Measurements from ENCODE around the gene LAMC2.

DNA sequence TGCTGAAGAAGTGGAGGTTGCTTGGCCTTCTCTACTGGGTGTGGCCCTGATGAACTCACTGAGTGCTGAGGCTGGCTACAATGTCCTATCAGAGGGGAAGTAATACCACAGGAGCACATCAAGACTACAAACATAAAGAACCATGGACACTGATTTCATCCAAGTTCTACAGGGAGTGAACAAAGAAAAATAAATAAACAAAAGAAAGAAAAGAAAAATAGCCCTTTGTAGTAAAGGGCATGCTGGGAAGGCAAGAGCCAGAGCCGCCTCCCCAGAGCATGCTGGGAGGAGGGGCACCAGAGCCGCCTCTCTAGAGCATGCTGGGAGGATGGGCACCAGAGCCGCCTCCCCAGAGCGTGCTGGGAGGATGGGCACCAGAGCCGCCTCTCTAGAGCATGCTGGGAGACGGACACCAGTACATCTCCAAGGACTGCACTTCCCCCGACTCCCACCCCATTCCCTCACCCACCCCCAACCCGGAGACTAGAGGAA lies 65.9 kb downstream of the LAMC2 start:
- TF ChIP-seq CSDC2 (CRISPR knock-in tag; IDR thresholded peaks at IDR 0.05) (no peak), ZFP3 (CRISPR knock-in tag; IDR thresholded peaks at IDR 0.05) (no peak), PPARA (CRISPR knock-in tag; IDR thresholded peaks at IDR 0.05; ENCODE audit: borderline replicate concordance) (no peak), RARB (CRISPR knock-in tag; IDR thresholded peaks at IDR 0.05) (no peak), ZNF565 (CRISPR knock-in tag; conservative IDR thresholded peaks at IDR 0.05; ENCODE audit: low read depth) (no peak), ESRRG (CRISPR knock-in tag; IDR thresholded peaks at IDR 0.05) (no peak), TCF4 (CRISPR knock-in tag; IDR thresholded peaks at IDR 0.05; ENCODE audit: borderline replicate concordance) (no peak), ZNF70 (CRISPR knock-in tag; IDR thresholded peaks at IDR 0.05) (no peak), ISL1 (CRISPR knock-in tag; IDR thresholded peaks at IDR 0.05) (no peak), ZFP30 (CRISPR knock-in tag; IDR thresholded peaks at IDR 0.05) (no peak)
- TF ChIP-seq, protein P1, sequence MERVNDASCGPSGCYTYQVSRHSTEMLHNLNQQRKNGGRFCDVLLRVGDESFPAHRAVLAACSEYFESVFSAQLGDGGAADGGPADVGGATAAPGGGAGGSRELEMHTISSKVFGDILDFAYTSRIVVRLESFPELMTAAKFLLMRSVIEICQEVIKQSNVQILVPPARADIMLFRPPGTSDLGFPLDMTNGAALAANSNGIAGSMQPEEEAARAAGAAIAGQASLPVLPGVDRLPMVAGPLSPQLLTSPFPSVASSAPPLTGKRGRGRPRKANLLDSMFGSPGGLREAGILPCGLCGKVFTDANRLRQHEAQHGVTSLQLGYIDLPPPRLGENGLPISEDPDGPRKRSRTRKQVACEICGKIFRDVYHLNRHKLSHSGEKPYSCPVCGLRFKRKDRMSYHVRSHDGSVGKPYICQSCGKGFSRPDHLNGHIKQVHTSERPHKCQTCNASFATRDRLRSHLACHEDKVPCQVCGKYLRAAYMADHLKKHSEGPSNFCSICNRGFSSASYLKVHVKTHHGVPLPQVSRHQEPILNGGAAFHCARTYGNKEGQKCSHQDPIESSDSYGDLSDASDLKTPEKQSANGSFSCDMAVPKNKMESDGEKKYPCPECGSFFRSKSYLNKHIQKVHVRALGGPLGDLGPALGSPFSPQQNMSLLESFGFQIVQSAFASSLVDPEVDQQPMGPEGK (CRISPR knock-in tag; IDR thresholded peaks at IDR 0.05; ENCODE audit: borderline replicate concordance): no peak
- TF ChIP-seq, protein P2, sequence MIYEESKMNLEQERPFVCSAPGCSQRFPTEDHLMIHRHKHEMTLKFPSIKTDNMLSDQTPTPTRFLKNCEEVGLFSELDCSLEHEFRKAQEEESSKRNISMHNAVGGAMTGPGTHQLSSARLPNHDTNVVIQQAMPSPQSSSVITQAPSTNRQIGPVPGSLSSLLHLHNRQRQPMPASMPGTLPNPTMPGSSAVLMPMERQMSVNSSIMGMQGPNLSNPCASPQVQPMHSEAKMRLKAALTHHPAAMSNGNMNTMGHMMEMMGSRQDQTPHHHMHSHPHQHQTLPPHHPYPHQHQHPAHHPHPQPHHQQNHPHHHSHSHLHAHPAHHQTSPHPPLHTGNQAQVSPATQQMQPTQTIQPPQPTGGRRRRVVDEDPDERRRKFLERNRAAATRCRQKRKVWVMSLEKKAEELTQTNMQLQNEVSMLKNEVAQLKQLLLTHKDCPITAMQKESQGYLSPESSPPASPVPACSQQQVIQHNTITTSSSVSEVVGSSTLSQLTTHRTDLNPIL (CRISPR knock-in tag; IDR thresholded peaks at IDR 0.05; ENCODE audit: low read depth): no peak
